IPS-18c (cell line): ENCODE measurements around the gene ANKRD33.

Experiments used
- H3K4me3 ChIP-seq: 2 replicates; pipeline ENCODE4 v1.7.0; 2013; ENCODE audit warnings: low read depth, mild to moderate bottlenecking, low read length, moderate library complexity; ENCODE audit not compliant: insufficient read depth
- H3K9me3 ChIP-seq: one replicate; pipeline ENCODE4 v1.6.1; 2013; ENCODE audit warnings: mild to moderate bottlenecking, low read length, moderate library complexity; ENCODE audit not compliant: control insufficient read depth, insufficient read depth

The ANKRD33 gene

GRCh38 chr12:51906430-51907082 lies 18.7 kb downstream of the ANKRD33 start:
- Histone ChIP-seq H3K4me3 (peak overlapping the region; percentile 46; the same call in 1 of the 2 replicates), H3K9me3 (no peaks in the 10 kb centered on the region)

- Histone ChIP-seq H3K4me3 (peak within 1 kb of the TSS; percentile 46), H3K9me3 (no peaks in the 10 kb centered on the region)
These were observed 19.4 kb downstream of the ANKRD33 start, which contains the start of gene ACVRL1 for GRCh38 chr12:51907083-51907855. Gene ACVRL1 (plus strand): TSS chr12:51907504. CDS start chr12:51912475, 4,971 bp downstream.

GRCh38 chr12:51907856-51908425 lies 20.0 kb downstream of the ANKRD33 start:
- no peaks in the 10 kb centered on the region for H3K9me3 ChIP-seq
- peak overlapping the region; percentile 46 for H3K4me3 ChIP-seq

- Histone ChIP-seq H3K9me3 (no peaks in the 10 kb centered on the region), H3K4me3 (no peak overlapping the region)
These were observed 21.1 kb downstream of the ANKRD33 start for GRCh38 chr12:51908876-51909592.

- Histone ChIP-seq H3K4me3 (no peak overlapping the region), H3K9me3 (no peaks in the 10 kb centered on the region)
These were observed 22.3 kb downstream of the ANKRD33 start for GRCh38 chr12:51910168-51910567.

- Histone ChIP-seq H3K4me3 (no peak overlapping the region), H3K9me3 (no peaks in the 10 kb centered on the region)
These were observed 22.8 kb downstream of the ANKRD33 start for GRCh38 chr12:51910691-51911090.

GRCh38 chr12:51911307-51911706 lies 23.4 kb downstream of the ANKRD33 start:
- Histone ChIP-seq H3K4me3 (no peak overlapping the region), H3K9me3 (no peaks in the 10 kb centered on the region)

GRCh38 chr12:51911788-51912711 lies 24.1 kb downstream of the ANKRD33 start:
- no peaks in the 10 kb centered on the region for H3K9me3 ChIP-seq
- H3K4me3 ChIP-seq, result no peak overlapping the region

GRCh38 chr12:51913071-51914033 lies 25.4 kb downstream of the ANKRD33 start:
- Histone ChIP-seq H3K4me3 (no peak overlapping the region), H3K9me3 (no peaks in the 10 kb centered on the region)

- Histone ChIP-seq H3K4me3 (no peak overlapping the region), H3K9me3 (no peaks in the 10 kb centered on the region)
These were observed 26.4 kb downstream of the ANKRD33 start for GRCh38 chr12:51914034-51914923.

GRCh38 chr12:51915003-51915625 lies 27.2 kb downstream of the ANKRD33 start:
- Histone ChIP-seq H3K9me3 (no peaks in the 10 kb centered on the region), H3K4me3 (no peak overlapping the region)

- Histone ChIP-seq H3K9me3 (no peaks in the 10 kb centered on the region), H3K4me3 (no peak overlapping the region)
These were observed 28.0 kb downstream of the ANKRD33 start for GRCh38 chr12:51915951-51916350.

- no peak overlapping the region for H3K4me3 ChIP-seq
These were observed 29.2 kb downstream of the ANKRD33 start for GRCh38 chr12:51917041-51917590.

GRCh38 chr12:51917746-51918453 lies 30.0 kb downstream of the ANKRD33 start:
- no peak overlapping the region for H3K4me3 ChIP-seq
- H3K9me3 ChIP-seq, result no peaks in the 10 kb centered on the region

More at GRCh38 chr12:51917041-51917590, 29.2 kb downstream of the ANKRD33 start:
- no peaks in the 10 kb centered on the region for H3K9me3 ChIP-seq
